Measurements from ENCODE around the gene UBALD2.
"Not testable (repeated sequence)": the region's sequence is repeated elsewhere in the genome, so short reads cannot be mapped to it uniquely, and the experiment has no call there.

The UBALD2 gene

DNA sequence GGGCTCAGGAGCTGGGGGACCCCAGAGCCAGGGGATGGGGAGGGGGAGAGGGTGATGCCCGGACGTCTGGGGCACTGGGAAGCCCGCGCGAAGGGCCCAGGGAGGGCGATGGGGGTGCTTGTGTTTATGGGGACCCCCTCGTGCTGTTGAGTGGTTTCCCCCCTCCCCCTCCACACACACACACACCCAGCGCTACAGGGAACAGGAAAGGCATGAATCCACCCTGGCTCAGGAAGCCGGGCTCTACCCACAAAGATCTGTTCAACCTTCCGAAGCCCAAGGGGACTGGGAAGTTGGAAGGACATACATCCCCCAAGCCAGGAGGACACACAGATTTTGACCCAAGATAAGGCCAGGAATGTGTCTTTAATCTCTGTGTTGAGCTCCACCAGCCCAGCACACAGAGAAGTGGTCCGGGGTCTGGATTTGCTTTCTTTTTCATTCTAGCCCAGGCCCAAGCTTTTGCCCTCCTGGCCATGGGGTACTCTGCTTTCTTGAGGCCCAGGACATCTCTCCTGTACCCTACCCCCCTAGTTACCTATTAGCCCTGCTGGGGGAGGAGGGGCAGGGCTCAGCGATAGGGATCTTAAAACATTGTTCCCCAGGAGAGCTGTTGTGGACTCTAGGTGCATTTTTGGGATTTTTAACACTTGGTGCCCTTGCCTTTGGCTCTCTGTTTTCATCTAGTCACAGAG, 1.2 kb downstream of the UBALD2 start:
- DNase-seq = no peak

GRCh38 chr17:76267051-76267576, 2.0 kb downstream of the UBALD2 start:
- no peak for DNase-seq

- not testable (repeated sequence) for DNase-seq
Measured at GRCh38 chr17:76267581-76268001, 2.4 kb downstream of the UBALD2 start.

GRCh38 chr17:76268015-76268749, 3.0 kb downstream of the UBALD2 start:
- peak; percentile 55 for DNase-seq

DNA sequence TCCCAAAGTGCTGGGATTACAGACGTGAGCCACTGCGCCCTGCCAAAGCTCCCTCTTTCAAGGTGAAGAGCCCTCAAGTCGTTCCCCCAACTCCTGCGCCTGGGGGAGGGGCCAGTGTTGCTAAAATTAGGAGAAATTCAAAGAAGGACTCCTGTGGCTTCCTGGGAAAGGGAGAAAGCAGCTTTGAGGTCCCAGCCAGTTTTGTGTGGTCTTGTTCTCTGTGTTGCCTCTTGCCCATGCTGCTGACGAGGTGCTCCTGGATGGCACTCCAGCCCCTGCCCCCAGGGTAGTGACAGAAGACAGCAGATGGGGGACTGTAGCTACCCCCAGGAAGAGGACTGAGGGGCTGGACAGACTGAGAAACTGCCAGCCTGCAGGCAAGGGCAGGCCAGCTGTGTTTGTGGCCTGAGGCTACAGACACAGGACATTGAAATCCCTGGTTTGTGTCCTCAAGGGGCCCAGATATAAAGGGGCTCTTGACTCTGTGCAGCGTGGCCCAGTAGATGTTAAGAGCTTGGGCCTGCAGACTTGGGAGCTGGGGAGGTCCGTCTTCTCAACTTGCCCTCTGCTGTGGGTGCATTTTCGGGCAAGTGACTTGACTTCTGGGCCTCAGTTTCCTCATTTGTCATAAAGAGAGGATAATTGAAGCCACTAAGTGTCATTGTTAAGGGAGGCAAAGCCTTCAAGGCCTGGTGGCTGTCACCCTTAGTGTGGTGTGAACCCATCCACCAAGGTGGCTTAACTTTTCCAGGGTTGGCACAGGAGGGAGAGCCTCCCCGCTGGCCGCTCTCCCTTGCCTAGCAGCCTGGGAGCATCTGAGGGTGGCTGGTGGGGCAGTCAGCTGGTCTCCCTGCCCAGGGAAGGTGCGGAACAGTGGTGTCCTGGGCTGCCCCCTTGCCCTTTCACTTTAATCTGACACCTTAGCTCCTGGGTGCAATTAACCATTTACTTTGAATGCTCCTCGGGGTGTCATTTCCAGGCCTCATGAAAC, 4.1 kb downstream of the UBALD2 start:
- DNase-seq = no peak

DNA sequence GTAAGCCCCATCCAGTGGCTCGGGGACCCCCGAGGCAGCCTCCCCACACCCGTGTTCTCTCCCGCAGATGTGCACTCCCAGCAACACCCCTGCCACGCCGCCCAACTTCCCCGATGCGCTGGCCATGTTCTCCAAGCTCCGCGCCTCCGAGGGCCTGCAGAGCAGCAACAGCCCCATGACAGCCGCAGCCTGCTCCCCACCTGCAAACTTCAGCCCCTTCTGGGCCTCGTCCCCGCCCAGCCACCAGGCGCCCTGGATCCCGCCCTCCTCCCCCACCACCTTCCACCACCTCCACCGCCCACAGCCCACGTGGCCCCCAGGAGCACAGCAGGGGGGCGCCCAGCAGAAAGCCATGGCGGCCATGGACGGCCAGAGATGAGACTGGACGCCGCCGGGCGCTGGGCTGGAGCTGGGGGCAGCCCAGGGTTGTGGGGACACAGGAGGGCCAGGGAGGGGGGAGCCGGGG, 5.0 kb downstream of the UBALD2 start:
- no peak for DNase-seq

GRCh38 chr17:76270770-76271668, 5.9 kb downstream of the UBALD2 start:
- DNase-seq = no peak

DNA sequence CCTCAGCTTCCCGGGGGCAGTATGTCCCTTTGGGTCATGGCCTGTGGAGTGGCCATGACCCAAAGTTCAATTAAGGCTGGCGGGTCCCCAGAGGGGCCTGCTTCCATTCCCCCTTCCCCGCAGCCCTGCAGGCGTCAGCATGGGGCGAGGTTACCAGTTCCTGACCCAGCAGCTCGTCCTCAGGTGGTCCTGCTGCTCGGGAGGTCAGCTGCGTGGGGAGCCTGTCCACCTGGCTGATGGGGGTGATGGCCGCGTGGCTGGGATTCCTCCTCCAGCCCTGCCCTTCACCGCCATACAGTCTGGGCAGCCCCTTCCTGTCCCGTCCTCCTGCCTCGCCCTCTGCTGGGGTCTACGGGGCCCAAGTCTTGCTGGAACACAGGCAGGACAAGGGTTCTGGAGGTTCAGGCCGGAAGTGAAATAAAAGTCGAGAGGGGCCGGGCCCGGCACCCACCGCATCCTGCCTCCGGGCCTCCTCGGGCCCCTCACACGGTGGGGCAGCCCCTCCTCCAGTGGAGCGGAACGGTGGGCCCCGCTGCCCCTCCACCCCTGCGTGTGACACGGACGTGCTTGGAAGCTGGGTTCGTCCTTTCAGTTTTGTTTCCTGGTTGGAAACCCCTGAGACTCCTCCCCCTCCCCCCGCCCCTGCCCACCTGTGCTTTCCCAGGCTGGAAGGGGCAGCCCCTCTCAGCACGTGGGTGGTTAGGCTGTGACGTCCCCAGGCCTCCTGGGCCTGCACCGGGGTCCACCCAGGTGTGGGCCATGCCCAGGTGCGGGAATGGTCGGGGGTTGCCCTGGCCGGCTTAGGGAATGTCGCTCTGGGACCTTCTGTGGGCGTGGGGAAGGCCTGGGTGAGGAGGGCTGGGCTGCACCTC, 6.8 kb downstream of the UBALD2 start:
- DNase-seq = peak; percentile 67

- DNase-seq = no peak
Measured at GRCh38 chr17:76272541-76273444, 7.6 kb downstream of the UBALD2 start.

DNA sequence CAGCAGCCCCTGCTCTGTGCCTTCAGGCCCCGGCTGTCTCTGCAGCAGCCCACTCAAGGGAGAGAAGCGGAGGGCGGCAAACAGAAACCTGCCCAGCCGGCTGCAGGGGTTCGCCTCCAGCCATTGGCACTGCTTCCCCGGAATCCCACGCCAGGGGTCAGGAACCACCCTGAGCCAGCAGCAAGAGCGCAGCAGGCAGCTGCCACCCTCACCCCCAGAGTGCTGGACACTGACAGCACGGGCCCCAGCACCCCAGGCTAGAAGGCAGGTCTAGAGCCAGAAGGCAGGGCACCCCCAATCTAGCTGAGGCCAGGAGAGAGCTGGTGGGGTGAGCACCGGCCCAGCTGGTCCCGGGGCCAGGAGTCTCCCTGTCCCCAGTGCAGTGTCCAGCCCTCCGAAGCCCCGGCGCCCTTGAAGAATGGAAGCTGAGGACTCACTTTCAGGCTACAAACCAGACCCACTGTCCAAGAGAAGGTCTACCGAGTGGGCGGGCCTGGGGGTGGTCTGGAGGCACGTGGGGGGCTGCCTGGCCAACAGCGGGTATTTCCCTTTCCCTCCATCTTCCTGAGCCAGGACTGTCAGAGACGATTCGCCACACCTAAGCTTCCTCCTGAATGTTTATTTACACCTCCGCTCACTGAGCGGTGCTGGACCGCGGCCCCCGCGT, 8.4 kb downstream of the UBALD2 start:
- no peak for DNase-seq

GRCh38 chr17:76274112-76274956, 9.2 kb downstream of the UBALD2 start:
- DNase-seq = no peak

GRCh38 chr17:76275382-76276068, 10.4 kb downstream of the UBALD2 start:
- no peak for DNase-seq

GRCh38 chr17:76276069-76276431, 10.9 kb downstream of the UBALD2 start:
- DNase-seq = no peak

GRCh38 chr17:76276461-76277299, 11.5 kb downstream of the UBALD2 start:
- DNase-seq = no peak

DNA sequence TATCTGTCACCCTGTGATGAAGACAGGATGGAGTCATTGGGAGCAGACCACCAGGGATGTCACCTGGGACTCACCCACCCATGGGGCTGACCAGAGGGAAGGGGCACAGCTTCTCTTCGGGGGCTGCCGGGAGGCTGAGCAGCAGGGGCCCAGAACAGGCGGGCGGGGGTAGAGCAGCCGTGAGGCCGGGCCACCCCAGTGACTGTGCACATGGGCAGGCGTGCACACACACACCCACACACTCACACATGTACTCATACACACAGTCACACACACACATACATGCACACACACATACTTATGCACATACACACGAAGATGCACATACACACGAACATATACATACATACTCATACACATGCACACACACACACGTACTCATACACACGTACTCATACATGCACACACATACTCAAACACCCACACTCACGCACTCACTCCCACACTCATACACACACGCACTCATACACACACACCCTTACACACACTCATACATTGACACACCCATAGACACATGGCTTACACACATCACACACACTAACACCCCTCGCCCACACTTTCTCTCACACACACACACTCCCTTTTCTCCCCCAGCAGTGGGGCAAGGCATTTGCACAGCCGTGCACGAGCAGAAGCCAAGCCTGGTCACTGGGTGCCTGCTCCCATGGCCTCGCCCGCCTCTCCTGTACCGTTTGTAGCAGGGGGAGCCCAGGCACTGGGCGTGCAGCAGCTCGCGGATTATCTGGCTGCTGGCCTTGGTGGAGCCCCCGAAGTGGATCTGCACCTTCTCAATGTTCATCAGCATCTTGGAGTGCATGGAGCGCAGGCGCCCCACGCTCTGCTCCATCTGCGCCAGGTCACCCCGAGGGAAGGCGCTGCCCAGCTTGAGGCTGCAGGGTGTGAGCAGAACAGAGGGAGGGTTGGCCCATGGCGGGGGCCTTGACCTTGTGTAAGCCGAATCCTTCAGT, 12.4 kb downstream of the UBALD2 start:
- DNase-seq = no peak
